SK-N-MC (cell line): ENCODE data around the gene COTL1.

ENCODE experiments used
- EZH2 ChIP-seq: fragments of 200-600 bp; sonication (generic); IDR thresholded peaks from one replicate; pipeline ENCODE4 v1.6.1; 2017; ENCODE audit warnings: antibody characterized with exemption
- FOXP2 ChIP-seq: optimal IDR thresholded peaks from 2 replicates; pipeline ENCODE3; 2011; ENCODE audit warnings: mild to moderate bottlenecking, moderate library complexity; ENCODE audit not compliant: insufficient read depth; ENCODE audit errors: extremely low read length, control extremely low read depth
- POLR2AphosphoS5 ChIP-seq: IDR thresholded peaks from 2 replicates; pipeline ENCODE4 v1.6.1; 2012; ENCODE audit warnings: mild to moderate bottlenecking, low read depth, low read length, borderline replicate concordance

DNA sequence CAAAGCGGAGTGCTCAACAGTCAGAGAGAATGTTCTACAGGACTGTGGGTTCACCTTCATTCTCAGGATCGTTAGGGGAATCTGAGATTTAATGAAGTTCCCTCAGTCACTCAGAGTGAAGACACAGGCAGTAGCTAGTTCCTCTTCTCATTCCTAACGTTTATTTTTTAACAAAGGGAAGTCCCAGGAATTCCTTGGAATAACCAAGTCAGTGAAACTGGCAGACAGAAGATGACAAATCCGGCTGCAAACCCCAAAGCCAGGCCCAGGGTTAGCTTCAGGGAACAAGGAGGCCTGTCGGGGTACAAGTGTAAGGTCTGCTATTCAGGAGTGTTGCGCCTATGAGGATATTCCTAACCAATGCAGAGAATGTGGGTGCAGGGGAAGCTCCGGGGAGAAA, 42.0 kb downstream of the COTL1 start:
- TF ChIP-seq EZH2 (no peak), POLR2AphosphoS5 (no peak), FOXP2 (no peak)
